ENCODE results near the gene GALNT13. TPM values are rescaled to one million over a fixed set of nuclear protein-coding genes. Genes with fewer than 3 reads are reported as not detected.

Gene GALNT13
- total RNA-seq, 1 donor from 2014 or later = 2.5 TPM

- DNase-seq = no peak
Observed at GRCh38 chr2:154307007-154307406, 435.3 kb downstream of the GALNT13 start.

- DNase-seq = no peak
Observed at GRCh38 chr2:154324601-154325000, 452.9 kb downstream of the GALNT13 start.

- DNase-seq = no peak
Observed at GRCh38 chr2:154329510-154329909, 457.8 kb downstream of the GALNT13 start.

- no peak for DNase-seq
Observed at GRCh38 chr2:154331784-154332183, 460.1 kb downstream of the GALNT13 start.

GRCh38 chr2:154336201-154336600 lies 464.5 kb downstream of the GALNT13 start:
- DNase-seq = no peak

GRCh38 chr2:154338352-154338967 lies 466.7 kb downstream of the GALNT13 start:
- DNase-seq = no peak

- no peak for DNase-seq
Observed at GRCh38 chr2:154343282-154343681, 471.6 kb downstream of the GALNT13 start.

- no peak for DNase-seq
Observed at GRCh38 chr2:154350911-154351310, 479.2 kb downstream of the GALNT13 start.

GRCh38 chr2:154361276-154361675 lies 489.6 kb downstream of the GALNT13 start:
- DNase-seq = peak; percentile 25

- DNase-seq = no peak
Observed at GRCh38 chr2:154368153-154368552, 496.4 kb downstream of the GALNT13 start.

- no peak for DNase-seq
Observed at GRCh38 chr2:154370873-154371272, 499.2 kb downstream of the GALNT13 start.

- no peak for DNase-seq
Observed at GRCh38 chr2:154374416-154374815, 502.7 kb downstream of the GALNT13 start.

GRCh38 chr2:154375579-154375931 lies 503.8 kb downstream of the GALNT13 start:
- peak; percentile 24 for DNase-seq

GRCh38 chr2:154381931-154382794 lies 510.4 kb downstream of the GALNT13 start:
- peak; percentile 42 for DNase-seq

GRCh38 chr2:154386186-154386585 lies 514.5 kb downstream of the GALNT13 start:
- no peak for DNase-seq

GRCh38 chr2:154391051-154391450 lies 519.3 kb downstream of the GALNT13 start:
- no peak for DNase-seq

- no peak for DNase-seq
Observed at GRCh38 chr2:154392256-154392655, 520.5 kb downstream of the GALNT13 start.

GRCh38 chr2:154394600-154394999 lies 522.9 kb downstream of the GALNT13 start:
- no peak for DNase-seq

GRCh38 chr2:154400563-154401290 lies 529.0 kb downstream of the GALNT13 start:
- no peak for DNase-seq

GRCh38 chr2:154402213-154402612 lies 530.5 kb downstream of the GALNT13 start:
- peak; percentile 46 for DNase-seq

- no peak for DNase-seq
Observed at GRCh38 chr2:154403242-154403790, 531.6 kb downstream of the GALNT13 start.

- DNase-seq = no peak
Observed at GRCh38 chr2:154408786-154409185, 537.1 kb downstream of the GALNT13 start.

GRCh38 chr2:154422251-154422650 lies 550.5 kb downstream of the GALNT13 start:
- no peak for DNase-seq
